HG03135 (cell line): ENCODE results near the gene TMPRSS12.
"Not testable (repeated sequence)": the region's sequence is repeated elsewhere in the genome, so short reads cannot be mapped to it uniquely, and the experiment has no call there.

ENCODE experiments used
- ATAC-seq: cut with Tn5 transposase; IDR thresholded peaks from one replicate; pipeline ENCODE4 v1.9.1; 2021; ENCODE audit warnings: mild to moderate bottlenecking, moderate library complexity; ENCODE audit not compliant: unreplicated experiment

Gene TMPRSS12

DNA sequence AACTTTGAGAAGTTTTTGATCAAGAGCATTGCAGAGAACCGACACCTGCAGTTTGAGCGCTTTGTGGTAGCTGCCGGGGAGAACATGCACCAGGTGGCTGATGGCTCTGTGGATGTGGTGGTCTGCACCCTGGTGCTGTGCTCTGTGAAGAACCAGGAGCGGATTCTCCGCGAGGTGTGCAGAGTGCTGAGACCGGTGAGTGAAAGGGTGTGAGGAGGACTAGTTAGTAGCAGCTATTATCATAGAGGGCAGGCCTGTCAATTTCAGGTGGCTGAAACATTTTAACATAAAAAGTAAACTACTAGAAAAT, 82.6 kb downstream of the TMPRSS12 start:
- ATAC-seq, result no peak

DNA sequence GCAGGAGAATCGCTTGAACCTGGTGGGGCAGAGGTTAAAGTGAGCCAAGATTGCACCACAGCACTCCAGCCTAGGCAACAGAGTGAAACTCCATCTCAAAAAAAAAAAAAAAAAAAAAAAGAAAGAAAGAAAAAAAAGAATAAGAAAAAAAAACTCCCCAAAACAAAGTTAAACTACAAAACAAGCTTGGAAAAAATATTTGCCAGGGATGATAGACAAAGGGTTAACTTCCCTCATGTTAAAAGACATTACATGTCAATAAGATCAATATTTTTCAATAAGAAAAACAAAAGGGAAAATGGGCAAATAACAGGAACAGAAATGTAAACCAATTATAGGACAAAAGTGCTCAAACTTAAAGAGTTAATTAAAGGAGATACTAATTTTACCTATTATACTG, 83.2 kb downstream of the TMPRSS12 start:
- no peak for ATAC-seq

DNA sequence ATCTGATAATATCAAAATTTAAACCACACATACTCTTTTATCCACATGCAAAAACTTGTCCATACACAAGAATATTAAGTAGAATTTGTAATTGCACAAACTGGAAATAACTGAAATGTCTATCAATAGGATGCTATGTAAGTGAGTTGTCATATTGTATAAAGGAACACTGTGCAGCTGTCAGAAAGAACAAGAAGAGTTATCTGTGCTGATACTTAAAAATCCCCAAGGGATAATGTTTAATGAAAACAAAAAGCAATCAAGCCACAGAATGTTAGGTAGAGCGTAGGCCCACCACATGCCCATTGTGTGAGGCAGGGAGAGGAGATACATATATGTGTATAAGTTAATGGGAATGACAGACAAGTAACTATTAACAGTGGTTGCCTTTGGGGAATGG, 83.7 kb downstream of the TMPRSS12 start:
- no peak for ATAC-seq

DNA sequence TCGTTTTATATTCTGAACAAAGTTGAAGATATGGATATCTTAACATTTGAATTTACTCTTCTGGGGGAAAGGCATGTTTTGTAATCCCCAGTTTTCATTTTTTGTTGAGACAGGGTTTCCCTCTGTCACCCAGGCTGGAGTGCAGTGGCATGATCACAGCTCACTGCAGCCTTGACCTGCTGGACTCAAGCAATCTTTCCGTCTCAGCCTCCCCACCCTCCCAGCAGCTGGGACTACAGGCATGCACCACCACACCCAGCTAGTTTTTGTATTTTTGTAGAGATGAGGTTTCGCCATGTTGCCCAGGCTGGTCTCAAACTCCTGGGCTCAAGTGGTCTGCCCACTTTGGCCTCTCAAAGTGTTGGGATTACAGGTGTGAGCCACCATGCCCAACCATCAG, 84.2 kb downstream of the TMPRSS12 start:
- not testable (repeated sequence) for ATAC-seq

DNA sequence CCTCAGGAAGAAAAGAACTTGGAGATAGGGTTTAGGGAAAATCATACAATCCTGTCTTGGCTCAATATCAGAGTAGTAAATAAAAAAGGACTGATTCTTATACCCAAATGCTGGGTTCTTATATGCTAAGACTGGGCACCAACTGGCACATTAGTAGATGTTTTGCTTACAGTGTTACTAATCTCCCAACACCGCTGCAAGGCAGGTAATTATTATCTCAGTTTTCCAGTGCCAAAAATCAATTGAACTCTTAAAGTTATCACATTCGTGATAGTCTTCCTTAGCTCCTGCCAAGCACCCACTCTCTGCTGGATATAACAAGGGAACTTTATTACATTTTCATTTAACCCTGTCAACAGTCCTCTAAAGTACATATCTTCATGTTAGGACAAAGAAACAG, 84.6 kb downstream of the TMPRSS12 start:
- ATAC-seq, result no peak

DNA sequence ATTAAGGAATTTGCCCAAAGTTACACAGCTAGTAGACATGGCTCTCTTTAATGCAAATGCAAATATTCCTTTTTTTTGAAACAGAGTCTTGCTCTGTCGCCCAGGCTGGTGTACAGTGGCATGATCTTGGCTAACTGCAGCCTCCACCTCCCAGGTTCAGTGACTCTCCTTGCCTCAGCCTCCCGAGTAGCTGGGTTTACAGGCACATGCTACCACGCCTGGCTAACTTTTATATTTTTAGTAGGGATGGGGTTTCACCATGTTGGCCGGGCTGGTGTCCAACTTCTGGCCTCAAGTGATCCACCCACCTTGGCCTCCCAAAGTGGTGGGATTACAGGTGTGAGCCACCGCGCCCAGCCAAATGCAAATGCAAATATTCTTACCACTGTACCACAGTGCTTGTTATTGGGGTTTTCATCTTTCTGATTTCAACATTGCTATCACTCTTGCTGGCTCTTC, 85.1 kb downstream of the TMPRSS12 start:
- no peak for ATAC-seq

DNA sequence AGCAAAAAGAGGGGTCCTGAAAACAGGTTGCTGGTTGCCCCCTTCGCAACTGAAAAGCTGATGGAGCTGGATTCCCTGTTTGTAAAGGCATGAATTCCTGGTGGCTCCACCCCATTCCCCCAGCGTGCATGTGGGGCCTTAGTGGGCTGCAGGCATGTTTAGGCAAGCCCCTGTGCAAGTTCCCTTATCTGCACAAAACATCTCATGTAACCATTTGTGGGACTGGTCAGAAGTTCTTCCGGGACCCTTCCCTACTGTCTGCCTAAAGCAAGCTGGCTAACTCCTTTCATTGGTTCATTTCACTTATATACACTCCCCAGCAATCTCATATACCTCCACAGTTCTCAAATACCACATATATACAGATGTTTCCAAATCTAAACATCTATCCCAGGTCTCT, 85.7 kb downstream of the TMPRSS12 start:
- ATAC-seq, result no peak

DNA sequence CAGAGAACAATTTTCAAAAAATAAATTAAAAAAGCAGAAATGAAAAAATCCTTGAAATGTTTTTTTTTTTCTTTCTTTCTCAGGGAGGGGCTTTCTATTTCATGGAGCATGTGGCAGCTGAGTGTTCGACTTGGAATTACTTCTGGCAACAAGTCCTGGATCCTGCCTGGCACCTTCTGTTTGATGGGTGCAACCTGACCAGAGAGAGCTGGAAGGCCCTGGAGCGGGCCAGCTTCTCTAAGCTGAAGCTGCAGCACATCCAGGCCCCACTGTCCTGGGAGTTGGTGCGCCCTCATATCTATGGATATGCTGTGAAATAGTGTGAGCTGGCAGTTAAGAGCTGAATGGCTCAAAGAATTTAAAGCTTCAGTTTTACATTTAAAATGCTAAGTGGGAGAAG, 87.1 kb downstream of the TMPRSS12 start:
- no peak for ATAC-seq

DNA sequence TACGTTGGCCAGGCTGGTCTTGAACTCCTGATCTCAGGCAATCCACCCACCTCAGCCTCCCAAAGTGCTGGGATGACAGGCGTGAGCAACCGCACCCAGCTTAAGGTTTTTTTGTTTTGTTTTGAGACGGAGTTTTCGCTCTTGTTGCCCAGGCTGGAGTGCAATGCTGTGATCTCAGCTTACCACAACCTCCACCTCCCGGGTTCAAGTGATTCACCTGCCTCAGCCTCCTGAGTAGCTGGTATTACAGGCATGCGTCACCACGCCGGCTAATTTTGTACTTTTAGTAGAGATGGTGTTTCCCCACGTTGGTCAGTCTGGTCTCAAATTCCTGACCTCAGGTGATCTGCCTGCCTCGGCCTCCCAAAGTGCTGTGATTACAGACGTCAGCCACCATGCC, 87.8 kb downstream of the TMPRSS12 start:
- ATAC-seq, result not testable (repeated sequence)

DNA sequence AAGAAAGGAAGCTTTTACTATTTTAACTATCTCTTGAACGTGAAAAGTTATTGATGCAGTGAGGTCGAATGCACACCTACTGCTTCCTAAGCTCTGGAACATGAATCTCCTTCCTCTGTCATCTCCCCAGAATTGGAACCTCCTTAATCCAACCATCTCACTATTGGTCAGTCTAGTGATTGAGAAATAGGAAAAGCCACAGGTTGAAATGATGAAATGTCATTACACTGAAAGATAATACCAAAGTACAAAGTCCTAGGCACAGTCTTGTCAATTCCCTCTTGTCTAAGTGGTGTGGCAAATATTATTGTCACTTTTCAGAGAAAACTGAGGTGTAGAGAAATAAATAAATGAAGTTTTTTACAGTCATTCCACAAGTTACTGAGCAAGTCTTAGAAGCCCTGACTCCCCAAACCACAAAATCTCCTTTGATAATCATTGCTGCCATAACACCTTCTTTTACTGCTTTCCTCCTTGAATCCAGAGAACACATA, 90.1 kb downstream of the TMPRSS12 start:
- no peak for ATAC-seq

DNA sequence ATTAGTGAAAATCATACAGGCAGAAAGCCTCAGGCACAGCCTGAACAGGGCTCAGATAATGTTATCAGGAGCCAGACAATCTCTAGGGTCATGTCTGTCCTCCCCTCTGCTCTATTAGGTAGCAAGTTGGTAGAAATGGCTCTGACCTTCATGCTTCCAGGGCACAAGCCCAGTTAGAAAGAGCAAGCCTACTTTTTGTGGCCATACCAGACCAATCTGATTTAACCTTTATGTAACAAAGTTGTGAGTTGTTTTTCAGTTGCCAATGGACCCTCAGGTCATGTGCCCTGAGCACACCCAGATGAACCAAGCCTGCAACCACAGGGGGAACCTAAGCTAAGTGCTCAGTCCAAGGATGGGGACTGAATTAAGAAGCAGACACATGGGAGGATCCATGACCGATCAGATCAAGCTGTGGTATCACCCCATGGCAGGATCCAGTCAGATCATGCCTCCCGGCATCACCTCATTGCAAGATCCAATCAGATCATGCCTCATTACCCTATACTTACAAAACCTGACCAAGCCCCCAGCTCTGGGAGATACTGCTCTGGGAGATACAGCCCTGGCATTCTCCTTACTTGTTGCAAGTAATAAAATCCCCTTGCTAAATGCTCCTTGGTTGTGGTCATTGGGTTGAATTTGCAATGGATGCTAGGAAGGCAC, 90.9 kb downstream of the TMPRSS12 start:
- no peak for ATAC-seq

DNA sequence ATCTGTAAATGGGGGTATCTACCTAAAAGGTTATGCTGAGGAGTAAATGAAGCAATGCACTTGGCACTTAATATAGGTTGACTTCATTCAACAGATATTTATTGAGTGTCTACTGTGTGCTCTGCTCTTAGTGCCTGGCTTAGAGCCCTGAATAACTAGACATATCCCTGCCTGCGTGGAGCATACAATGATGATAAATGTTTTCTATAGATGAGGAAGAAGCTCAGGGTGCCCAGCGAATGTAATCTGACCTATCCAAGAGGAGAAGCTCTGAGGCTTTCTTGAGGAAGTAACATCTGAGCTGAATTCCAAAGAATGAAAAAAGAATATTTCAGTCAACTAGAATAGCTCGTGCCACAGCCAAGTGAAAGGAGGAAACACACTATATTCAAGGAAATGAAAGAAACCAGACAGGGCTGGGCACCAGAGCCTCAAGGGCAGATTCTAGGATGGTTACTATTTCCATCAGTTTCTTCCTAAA, 91.7 kb downstream of the TMPRSS12 start:
- no peak for ATAC-seq

DNA sequence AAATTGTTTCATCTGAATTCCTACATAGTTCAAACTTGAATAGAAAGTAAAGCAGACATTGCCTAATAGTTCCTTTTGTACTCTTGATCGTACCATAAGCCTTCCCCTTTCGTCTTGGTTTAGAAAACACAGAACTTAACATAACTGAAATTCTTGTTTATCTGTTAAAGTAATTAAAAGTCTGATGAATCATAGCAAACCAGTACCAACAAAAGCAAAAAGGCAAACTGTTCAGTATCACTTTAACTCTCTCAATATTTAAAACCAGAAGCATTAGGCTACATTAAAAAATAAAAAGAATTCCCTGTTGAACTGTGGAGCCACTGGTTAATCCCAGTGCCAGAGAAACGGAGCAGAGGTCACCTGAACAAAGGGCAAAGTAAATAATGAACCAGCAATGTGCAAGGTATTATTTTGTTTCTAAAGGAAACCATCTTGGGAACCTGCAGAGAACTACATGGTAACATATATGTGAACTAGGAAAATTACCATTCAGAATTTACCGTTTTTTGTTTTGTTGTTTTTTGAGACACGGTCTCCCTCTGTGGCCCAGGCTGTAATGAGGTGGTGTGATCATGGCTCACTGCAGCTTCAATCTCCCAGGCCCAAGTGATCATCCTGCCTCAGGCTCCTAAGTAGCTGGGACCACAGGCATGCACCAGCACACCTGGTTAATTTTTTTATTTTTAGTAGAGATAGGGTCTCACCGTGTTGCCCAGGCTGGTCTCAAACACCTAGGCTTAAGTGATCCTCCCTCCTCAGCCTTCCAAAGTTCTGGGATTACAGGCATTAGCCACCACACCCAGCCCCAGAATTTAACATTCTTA, 92.5 kb downstream of the TMPRSS12 start:
- no peak for ATAC-seq

DNA sequence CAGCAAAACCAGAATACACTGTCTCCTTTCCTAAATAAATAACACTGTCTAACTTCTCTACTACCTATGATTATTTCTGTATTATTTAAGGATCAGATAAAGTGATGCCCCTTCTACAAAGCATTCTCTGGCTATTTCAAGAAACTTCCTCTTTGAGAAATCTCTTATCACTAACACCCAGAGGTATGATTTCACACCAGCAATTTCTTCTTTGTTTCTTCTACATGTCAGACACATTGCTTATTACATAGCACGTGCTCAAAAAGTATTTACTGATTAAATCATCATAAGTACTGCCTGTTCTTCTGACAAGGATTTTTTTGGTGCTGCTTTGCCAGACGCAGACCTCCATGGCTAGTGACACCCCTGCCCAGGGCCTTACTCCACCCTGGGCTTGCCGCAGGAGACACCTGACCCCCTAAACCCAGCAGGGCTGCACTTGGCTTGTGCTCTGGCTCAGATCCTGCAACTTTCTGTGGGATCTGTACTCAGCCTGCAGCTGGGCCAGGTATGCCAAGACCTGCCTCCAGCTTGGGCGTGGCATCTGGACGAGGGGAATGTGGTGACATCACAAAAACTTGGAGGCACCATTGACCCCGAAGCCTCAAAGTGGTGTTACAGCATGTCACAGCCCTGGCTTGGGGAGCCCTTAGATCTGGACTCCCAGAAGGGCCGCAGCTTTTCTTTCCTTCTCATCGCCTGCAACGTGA, 94.2 kb downstream of the TMPRSS12 start:
- no peak for ATAC-seq
